Femur (tissue), 1 donor: ENCODE data around the gene KIAA0825.
"Not testable (repeated sequence)": the region's sequence is repeated elsewhere in the genome, so short reads cannot be mapped to it uniquely, and the experiment has no call there.

Experiments used
- DNase-seq: peaks from one replicate; pipeline ENCODE4 v3.0.0-alpha.2; 2017

The KIAA0825 gene

GRCh38 chr5:94228791-94229190, 389.6 kb downstream of the KIAA0825 start:
- no peak for DNase-seq

- no peak for DNase-seq
These were observed 395.2 kb downstream of the KIAA0825 start for GRCh38 chr5:94223235-94223634.

- no peak for DNase-seq
These were observed 400.0 kb downstream of the KIAA0825 start for GRCh38 chr5:94218374-94218773.

- DNase-seq, result no peak
These were observed 400.7 kb downstream of the KIAA0825 start for GRCh38 chr5:94217745-94218144.

DNA sequence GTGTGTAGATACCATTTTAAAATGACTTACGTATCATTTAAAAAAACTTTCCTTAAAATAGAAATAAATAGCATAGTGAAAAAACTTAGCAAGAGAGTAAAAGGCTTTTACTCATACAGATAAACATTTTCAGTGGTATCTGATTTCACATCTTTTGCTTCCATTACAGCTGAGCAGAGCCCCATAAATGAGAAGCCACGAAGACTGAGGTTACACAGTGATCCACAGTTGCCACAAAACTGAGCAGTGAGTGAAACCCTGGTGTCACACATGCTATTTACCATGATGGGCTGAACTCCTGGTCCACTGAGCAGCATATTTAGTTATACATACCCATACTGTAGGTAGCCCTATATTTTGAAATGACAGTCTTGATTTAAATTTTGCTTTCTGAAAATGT, 401.2 kb downstream of the KIAA0825 start:
- DNase-seq, result no peak

DNA sequence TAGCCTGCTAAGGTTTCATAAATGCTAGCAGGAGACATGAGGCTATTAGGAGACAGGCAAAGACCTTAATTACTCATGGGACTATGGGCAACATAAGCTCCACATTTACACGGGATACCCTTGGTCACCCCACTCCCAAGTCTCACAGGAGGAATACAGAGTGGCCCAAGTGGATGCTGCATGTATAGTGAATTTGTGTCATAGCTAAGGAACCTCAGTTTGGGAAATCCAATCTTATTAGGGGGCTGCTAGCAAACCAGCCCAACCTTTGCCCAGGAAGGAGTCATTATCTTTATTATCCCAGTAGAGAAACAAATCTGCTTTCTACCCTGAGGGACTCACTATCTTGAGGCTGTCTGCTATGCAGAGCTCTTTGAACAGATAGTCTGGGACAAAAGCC, 405.9 kb downstream of the KIAA0825 start:
- DNase-seq, result no peak

DNA sequence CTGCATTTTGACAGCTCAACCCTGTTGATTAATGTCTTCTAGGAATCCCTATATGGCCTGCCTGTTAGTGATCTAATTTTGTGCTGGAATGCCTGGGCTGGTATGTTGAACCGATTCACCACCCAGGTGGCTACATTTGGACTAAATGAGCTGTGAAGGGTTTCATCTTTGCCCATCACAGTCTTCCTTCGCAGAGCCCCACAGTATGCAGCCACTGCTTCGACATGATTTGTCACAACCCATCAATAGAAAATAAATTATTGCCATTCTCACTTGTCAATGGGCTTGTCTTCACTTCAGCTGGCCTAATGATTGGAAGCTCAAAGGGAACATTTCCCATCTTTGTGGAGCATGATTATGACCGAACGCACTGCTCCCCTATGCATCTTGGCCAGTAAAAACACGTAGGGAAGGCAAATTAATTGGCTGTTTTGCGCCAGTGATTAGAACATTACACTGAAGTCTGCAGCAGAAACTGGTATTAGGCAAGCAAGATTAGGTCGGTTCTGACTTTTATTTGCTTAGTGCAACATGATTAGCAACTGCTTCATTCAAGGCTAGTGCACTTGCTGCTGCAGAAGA, 408.5 kb downstream of the KIAA0825 start:
- no peak for DNase-seq

DNA sequence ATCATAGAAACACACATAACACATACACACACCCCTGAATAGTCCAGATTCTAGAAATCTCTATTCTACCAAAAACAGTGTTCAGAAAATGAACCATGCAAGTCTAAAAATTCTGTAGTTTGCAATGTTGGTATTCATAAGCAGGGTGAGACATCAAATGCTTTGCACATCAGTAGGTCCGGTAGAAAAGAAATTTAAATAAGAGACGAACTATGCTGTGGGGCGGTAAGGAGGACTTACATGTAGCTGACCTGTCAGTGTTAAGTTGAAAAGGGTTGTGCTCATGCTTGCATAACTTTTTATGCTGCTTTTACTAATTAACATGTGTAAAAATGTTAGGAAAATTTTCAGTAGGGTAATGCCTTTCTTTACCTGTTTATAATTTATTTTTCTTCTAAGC, 409.1 kb downstream of the KIAA0825 start:
- DNase-seq, result no peak

DNA sequence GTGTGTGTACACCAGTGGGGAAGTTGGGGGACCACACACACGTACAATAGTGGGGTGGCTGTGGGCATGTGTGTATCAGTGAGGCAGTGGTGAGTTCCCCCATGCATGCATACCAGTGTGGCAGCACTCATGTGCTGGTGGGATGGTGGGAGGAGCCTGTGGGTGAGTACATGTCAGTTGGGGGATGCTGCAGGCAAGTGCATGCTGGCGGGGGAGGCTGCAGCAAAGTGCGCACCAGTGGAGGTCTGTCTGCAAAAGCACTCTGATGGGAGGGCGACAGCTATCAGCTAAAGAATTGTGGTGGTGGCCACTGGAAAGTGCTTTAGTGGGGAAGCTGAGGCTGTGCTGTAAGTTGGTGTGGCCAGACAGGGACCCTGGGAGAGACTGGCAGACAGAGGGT, 418.8 kb downstream of the KIAA0825 start:
- no peak for DNase-seq

- DNase-seq, result no peak
These were observed 420.4 kb downstream of the KIAA0825 start for GRCh38 chr5:94197970-94198369.

GRCh38 chr5:94196953-94197352, 421.5 kb downstream of the KIAA0825 start:
- DNase-seq, result no peak

GRCh38 chr5:94192658-94193391, 425.6 kb downstream of the KIAA0825 start:
- DNase-seq, result no peak

GRCh38 chr5:94191604-94192003, 426.8 kb downstream of the KIAA0825 start:
- DNase-seq, result no peak

DNA sequence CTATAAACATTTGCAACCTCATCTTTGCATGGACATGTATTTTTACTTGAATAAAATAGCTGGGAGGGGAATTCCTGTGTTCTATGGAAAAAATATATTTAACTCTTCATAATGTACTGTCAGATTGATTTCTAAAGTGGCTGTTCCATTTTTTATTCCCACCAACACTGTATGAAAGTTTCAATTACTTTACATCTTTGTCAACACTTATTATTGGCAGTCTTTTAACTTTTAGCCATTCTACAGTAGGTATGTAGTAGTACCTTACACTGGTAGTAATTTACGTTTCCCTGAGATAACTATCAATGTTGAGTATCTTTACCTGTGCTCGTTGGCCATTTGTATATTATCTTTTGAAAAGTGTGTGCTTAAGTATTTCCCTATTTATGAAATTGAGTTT, 429.7 kb downstream of the KIAA0825 start:
- DNase-seq, result no peak

GRCh38 chr5:94184870-94185269, 433.5 kb downstream of the KIAA0825 start:
- DNase-seq, result no peak

GRCh38 chr5:94181895-94182294, 436.5 kb downstream of the KIAA0825 start:
- no peak for DNase-seq

DNA sequence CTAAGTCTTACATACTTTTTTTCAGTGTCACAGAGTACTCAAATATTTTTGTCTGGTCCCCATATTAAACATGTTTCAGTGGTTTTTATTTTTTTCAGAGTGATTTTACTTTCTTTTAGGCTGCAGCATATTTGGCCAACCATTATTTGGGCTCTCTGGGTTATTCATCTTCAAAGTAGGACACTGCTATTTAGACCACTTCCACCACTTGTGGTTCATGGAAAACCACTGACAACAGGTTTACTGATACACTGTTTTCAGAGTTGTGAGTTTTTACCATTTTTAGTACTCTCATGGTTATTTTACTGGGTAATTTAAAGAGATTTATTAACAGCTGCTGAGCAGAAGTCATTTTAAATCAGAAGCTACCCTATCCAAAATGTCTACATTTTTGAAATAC, 437.6 kb downstream of the KIAA0825 start:
- no peak for DNase-seq

DNA sequence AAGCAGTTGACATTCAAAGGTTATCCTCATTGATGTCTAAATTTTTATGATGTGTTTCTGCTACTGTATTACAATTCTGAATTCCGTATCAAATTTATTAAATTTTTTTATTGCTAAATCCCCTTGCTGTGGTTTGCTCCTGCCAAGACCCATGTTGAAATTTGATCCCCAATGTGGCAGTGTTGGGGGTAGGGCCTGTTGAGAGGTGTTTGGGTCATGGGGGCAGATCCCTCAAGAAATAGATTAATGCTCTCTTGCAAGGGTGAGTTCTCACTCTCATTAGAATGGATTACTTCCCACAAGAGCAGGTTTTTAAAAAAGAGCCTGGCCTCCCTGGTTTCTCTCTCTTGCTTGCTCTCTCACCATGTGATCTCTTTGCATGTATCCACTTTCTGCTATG, 442.5 kb downstream of the KIAA0825 start:
- no peak for DNase-seq

GRCh38 chr5:94174748-94175411, 443.5 kb downstream of the KIAA0825 start:
- no peak for DNase-seq

DNA sequence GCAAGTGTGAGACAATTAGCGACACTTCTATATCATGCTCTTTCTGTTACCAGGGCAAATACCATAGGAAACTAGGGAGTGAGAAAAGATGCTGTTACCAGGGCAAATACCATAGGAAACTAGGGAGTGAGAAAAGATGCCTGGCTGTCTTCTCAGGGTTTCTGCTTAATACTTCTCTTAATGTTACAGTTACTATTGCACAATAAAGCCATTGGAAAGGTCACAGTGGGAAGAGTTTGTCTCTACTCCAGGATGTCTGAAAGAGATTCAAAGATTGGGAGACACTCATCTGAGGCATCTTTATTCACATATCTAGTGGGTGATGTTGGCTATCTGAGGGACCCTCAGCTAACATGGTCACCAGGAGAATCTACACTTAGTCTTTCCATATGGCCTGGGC, 445.3 kb downstream of the KIAA0825 start:
- no peak for DNase-seq

- DNase-seq, result not testable (repeated sequence)
These were observed 447.3 kb downstream of the KIAA0825 start for GRCh38 chr5:94171070-94171469.

- DNase-seq, result not testable (repeated sequence)
These were observed 448.2 kb downstream of the KIAA0825 start for GRCh38 chr5:94170158-94170557.

DNA sequence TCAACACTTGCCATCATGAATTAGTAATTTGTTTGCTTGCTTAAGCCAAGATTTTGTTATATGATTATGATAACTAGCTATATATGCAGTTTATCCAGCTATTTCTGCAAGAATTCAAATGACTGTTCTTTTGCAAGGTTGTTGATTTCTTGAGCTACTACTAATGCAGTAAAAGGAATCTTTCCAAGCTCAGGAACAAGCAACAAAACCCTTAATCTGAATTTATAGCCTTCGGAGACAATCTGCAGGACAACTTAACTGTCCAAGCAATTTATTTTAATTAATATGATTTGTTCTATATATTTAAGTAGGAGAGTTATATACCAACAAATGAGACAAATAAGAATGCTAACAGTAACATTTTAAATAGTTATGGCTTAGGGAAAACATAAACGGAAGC, 450.3 kb downstream of the KIAA0825 start:
- no peak for DNase-seq

DNA sequence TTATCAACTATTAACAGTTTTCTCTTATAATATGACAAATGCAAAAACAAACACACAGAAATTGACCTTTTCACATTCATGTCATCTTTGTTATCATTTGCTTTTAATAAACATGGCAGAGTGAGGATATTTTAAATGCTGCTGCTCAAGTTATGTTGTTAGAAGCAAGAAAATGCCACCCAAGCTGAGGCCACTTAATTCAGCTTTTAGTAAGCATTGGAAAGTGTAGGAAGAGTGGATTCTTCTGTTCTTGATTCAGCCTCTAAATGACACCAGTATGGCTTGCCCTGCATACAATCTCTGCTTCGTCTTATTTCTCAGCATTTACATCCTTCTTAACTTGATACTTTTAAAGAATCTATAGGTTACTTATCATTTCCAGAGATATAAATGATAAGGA, 456.6 kb downstream of the KIAA0825 start:
- no peak for DNase-seq
